C4-2B (cell line): ENCODE measurements around the gene WTAP.

ENCODE experiments used
- ZFX ChIP-seq: fragments of 450-650 bp; IDR thresholded peaks from 2 replicates; pipeline ENCODE4 v1.6.1; 2017
- TF ChIP-seq, protein P1 (sequence below): fragments of 450-650 bp; conservative IDR thresholded peaks from 2 replicates; pipeline ENCODE4 v1.5.1; 2017; ENCODE audit warnings: mild to moderate bottlenecking

DNA sequence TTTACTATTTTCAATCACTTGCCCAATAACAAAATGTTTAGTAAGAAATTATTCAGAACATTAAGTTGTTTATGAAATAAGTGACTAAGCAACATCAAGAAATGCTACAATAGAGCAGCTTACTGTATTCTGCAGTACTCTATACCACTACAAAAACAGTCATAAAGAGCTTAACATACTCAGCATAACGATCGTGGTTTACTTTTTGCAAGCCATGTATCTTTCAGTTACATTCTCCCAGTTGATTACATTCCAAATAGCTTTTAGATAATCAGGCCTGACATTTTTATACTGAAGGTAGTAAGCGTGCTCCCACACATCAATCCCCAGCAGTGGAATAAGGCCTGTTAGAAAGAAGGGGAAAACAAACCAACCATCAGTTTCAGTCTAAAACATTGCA, 45.0 kb upstream of the WTAP start:
- TF ChIP-seq, protein P1, sequence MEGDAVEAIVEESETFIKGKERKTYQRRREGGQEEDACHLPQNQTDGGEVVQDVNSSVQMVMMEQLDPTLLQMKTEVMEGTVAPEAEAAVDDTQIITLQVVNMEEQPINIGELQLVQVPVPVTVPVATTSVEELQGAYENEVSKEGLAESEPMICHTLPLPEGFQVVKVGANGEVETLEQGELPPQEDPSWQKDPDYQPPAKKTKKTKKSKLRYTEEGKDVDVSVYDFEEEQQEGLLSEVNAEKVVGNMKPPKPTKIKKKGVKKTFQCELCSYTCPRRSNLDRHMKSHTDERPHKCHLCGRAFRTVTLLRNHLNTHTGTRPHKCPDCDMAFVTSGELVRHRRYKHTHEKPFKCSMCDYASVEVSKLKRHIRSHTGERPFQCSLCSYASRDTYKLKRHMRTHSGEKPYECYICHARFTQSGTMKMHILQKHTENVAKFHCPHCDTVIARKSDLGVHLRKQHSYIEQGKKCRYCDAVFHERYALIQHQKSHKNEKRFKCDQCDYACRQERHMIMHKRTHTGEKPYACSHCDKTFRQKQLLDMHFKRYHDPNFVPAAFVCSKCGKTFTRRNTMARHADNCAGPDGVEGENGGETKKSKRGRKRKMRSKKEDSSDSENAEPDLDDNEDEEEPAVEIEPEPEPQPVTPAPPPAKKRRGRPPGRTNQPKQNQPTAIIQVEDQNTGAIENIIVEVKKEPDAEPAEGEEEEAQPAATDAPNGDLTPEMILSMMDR, result no peak
- no peak for TF ChIP-seq ZFX
